Renal pelvis (tissue), 12 donors: Measurements from ENCODE around the gene KLHL2. TPM values are rescaled to one million over a fixed set of nuclear protein-coding genes. Genes with fewer than 3 reads are reported as not detected.
"Not testable (repeated sequence)": the region's sequence is repeated elsewhere in the genome, so short reads cannot be mapped to it uniquely, and the experiment has no call there.

Experiments used
- DNase-seq: peaks from one replicate; pipeline ENCODE4 v3.0.0-alpha.2; 2013
- long read RNA-seq, 16 experiments: transcript quantifications; one replicate each; lab custom pipeline, GENCODE V29; 2026
- polyA plus RNA-seq, 3 donors: library from polyadenylated mRNA; unstranded; fragments of 120-200 nt; gene quantifications; one replicate each; pipeline ENCODE4 v1.2.1, GENCODE V29; 2013; ENCODE audit not compliant: insufficient read length in 3 of 3

The KLHL2 gene
- polyA plus RNA-seq: 10 to 100 TPM; 16.4 to 24.6 (median 21.6) TPM
- long read RNA-seq, donor 1, partial matches to known transcripts: 0 of 4 reads
- long read RNA-seq, donor 1, other reads (novel, unspliced or antisense): 0 of 4 reads
- long read RNA-seq, donor 2, partial matches to known transcripts: 0 of 4 reads
- long read RNA-seq, donor 2, other reads (novel, unspliced or antisense): 0 of 4 reads
- long read RNA-seq, donor 3, transcript KLHL2-201 (15 exons, 3,134 nt): major isoform, 6 of 6 reads
- long read RNA-seq, donor 3, partial matches to known transcripts: 0 of 6 reads
- long read RNA-seq, donor 3, other reads (novel, unspliced or antisense): 0 of 6 reads
- long read RNA-seq, donor 4: 0 reads
- long read RNA-seq, donor 5, partial matches to known transcripts: 0 of 1 reads
- long read RNA-seq, donor 5, other reads (novel, unspliced or antisense): 0 of 1 reads
- long read RNA-seq, donor 6, partial matches to known transcripts: 0 of 4 reads
- long read RNA-seq, donor 6, other reads (novel, unspliced or antisense): 0 of 4 reads
- long read RNA-seq, donor 7, partial matches to known transcripts: 0 of 2 reads
- long read RNA-seq, donor 7, other reads (novel, unspliced or antisense): 0 of 2 reads
- long read RNA-seq, donor 8, partial matches to known transcripts: 0 of 1 reads
- long read RNA-seq, donor 8, other reads (novel, unspliced or antisense): 0 of 1 reads
- long read RNA-seq, donor 9, partial matches to known transcripts: 0 of 2 reads
- long read RNA-seq, donor 9, other reads (novel, unspliced or antisense): 0 of 2 reads
- long read RNA-seq, donor 10, partial matches to known transcripts: 0 of 1 reads
- long read RNA-seq, donor 10, other reads (novel, unspliced or antisense): 0 of 1 reads
- long read RNA-seq, donor 11: 0 reads
- long read RNA-seq, donor 12, partial matches to known transcripts: 0 of 4 reads
- long read RNA-seq, donor 12, other reads (novel, unspliced or antisense): 0 of 4 reads
- long read RNA-seq, donor 13, partial matches to known transcripts: 5 of 5 reads
- long read RNA-seq, donor 13, other reads (novel, unspliced or antisense): 0 of 5 reads
- long read RNA-seq, donor 14, partial matches to known transcripts: 10 of 11 reads
- long read RNA-seq, donor 14, other reads (novel, unspliced or antisense): 0 of 11 reads
- long read RNA-seq, donor 15, partial matches to known transcripts: 19 of 19 reads
- long read RNA-seq, donor 15, other reads (novel, unspliced or antisense): 0 of 19 reads
- long read RNA-seq, donor 16, partial matches to known transcripts: 0 of 1 reads
- long read RNA-seq, donor 16, other reads (novel, unspliced or antisense): 0 of 1 reads

DNA sequence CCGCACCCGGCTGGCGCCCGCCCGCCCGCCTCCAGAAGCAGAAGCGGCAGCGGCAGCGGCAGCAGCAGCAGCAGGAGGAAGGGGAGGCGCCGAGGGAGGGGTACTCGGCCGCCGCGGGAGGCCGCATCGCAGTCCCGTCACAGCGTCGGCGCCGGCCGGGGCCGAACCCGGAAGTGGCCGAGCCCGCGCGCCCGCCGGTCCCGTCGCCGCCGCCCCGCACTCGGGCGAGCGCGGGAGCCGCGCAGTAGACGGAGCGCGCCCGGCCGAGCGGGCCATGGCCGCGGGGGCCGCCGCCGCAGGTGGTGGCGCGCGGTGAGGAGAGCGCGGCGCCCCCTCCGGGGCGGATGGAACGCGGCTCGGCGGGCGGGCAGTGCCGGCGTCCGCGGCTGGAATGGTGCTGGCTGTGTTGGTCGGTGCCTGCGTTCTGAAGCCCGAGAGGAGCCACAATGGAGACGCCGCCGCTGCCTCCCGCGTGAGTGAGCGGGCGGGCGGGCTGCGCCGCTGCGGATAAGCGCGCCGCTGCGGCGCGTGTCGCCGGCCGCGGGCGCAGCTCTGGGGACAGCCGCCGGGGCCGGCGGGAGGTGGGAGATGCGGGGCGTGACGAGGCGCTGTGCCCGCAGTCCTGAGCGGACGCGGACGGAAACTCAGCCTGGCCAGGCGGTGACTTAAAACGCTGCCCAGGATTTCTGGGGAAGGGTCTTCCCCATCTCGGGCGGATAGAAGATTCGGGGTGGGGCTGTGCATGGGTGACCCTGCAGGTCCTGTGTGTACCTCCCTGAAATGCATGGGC lies at the start of gene KLHL2:
Gene KLHL2 (plus strand): TSS at position 131 of the 790 bp plus-strand sequence. CDS start 316 bp downstream, at position 447.
- peak; percentile 63 for DNase-seq

DNA sequence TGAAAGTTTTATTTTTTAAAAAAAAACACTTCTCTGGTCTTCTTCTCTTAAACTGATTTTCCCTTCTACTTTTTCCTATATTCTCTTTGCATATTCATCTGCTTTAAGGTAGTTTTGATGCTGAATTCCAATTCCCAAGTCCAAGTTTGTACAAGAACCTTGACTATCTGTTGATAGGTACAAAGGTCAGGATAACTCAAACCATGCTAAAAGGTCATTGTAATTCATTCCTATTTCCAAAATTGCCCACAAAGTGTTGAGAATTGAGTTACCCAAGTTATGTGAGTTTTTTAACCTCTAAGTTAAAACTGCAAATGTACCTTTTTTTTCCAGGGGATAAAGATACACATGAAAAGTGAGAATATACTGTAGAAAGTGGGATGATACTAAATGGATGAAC lies 48.6 kb upstream of the KLHL2 start:
- no peak for DNase-seq

DNA sequence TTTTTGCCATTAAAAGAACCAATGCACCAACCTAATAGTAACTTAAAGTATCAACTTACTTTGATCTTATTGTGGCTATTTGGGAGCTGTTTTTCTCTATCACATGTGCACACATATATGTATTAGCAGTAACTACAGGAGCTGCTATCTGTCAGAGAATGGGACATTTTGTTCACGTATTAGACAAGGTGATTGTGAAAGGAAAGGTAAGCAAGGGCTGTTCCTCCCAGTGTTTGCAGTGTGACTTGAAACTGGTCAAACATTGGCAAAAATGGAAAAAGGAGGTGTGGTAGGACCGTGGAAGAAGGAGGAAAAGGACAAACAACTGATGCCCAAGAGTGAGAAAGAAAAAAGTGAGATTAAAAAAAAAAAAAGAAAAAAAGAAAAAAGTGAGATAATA lies 43.1 kb upstream of the KLHL2 start:
- DNase-seq: no peak

- DNase-seq: not testable (repeated sequence)
Measured at GRCh38 chr4:165166872-165167271, 40.5 kb upstream of the KLHL2 start.

DNA sequence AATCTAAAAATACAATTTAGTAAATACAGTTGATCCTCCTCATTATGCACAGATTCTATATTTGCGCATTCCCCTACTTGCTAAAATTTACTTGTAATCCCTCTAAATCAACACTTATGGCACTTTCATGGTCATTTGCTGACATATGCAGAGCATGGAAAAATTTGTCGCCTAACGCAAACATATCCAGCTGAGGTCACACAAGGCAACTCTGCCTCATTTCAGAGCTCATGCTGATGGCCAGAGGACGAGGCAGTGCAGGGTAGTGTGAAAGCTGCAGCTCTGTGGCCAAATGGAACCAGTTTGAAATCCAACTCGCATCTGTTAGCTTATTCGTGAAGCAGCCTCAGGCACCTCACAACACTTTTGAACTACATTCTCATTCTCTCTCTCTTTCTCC lies 39.7 kb upstream of the KLHL2 start:
- DNase-seq: no peak

DNA sequence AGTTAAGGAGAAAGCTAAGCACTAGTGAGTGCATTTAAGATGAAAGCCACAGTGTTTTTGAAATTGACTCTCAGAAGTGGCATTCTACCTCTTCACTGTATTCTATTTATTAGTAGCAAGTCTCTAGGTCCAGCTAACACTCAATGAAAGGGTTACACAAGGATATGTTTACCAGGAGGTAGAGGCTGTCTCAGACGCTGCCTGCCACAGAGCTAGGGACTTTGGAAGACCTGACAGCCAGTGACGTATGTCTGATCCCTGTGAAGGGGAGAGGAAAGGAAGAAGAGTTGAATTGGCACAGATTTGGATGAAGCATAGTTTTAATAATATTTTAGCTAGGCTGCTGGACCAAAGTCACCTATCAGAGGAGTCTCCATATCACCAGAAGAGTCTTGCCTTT lies 36.5 kb upstream of the KLHL2 start:
- no peak for DNase-seq

GRCh38 chr4:165175470-165175869 lies 31.9 kb upstream of the KLHL2 start:
- not testable (repeated sequence) for DNase-seq

DNA sequence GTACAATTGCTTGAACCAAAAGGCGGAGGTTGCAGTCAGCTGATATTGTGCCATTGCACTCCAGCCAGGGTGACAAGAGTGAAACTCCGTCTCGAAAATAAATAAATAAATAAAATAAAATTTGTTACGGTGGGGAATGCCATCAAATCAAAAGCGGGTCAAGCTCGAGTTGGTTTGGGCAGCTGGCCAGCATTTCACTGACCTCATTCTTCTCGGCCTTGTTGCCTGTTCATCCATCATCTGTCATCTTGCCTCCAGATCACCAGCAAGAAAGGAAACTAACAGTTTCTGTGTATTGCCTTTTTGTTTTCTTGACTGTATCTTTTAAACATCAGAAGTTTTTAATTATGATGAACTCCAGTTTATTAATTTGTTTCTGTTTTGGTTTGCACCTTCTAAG lies 31.5 kb upstream of the KLHL2 start:
- DNase-seq: no peak

GRCh38 chr4:165177725-165178666 lies 29.4 kb upstream of the KLHL2 start:
- no peak for DNase-seq

GRCh38 chr4:165184220-165184619 lies 23.1 kb upstream of the KLHL2 start:
- no peak for DNase-seq

DNA sequence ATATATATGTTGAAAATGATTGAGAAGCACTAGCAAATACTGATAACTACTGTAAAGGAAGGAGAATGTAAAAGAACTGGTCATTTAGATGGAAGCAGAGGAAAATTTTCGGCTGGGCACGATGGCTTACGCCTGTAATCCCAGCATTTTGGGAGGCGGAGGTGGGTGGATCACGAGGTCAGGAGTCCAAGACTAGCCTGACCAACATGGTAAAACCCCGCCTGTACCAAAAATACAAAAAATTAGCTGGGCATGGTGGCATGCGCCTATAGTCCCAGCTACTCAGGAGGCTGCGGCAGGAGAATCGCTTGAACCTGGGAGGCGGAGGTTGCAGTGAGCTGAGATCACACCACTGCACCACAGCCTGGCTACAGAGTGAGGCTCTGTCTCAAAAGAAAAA lies 22.4 kb upstream of the KLHL2 start:
- not testable (repeated sequence) for DNase-seq

DNA sequence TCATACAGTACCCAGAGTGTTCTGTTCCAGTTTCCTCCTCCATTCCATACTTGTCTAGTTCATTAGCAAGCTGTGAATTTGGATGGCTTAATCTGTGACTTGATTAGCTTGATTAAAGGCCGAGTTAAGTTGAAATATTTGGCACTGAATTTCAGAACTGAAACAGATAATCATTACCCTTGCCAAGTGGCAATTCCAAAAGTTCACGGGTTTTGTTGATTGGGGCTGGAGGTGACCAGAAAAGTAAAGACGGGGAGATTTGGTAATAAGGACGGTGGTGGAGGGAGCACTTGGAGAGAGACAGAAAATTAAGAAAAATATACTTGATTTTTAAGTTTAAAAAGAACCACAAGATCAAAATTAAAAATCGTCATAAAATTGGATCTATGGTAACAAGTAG lies 21.9 kb upstream of the KLHL2 start:
- no peak for DNase-seq

- no peak for DNase-seq
Measured at GRCh38 chr4:165190591-165191347, 16.6 kb upstream of the KLHL2 start.

DNA sequence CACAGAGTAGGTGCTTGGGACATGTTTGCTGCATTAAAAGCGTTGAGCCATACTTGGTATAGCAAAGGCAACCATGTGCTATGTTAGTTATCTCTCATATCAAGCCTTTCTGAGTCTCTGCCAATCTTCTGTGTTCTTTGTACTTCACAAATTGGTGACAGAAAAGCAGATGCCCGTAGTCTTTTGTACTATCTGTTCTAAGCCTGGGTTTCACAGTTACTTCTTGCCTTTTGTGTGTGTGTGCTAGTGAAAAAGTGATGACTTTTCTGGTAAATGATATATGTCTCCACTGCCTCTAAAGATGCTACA lies 16.1 kb upstream of the KLHL2 start:
- no peak for DNase-seq

DNA sequence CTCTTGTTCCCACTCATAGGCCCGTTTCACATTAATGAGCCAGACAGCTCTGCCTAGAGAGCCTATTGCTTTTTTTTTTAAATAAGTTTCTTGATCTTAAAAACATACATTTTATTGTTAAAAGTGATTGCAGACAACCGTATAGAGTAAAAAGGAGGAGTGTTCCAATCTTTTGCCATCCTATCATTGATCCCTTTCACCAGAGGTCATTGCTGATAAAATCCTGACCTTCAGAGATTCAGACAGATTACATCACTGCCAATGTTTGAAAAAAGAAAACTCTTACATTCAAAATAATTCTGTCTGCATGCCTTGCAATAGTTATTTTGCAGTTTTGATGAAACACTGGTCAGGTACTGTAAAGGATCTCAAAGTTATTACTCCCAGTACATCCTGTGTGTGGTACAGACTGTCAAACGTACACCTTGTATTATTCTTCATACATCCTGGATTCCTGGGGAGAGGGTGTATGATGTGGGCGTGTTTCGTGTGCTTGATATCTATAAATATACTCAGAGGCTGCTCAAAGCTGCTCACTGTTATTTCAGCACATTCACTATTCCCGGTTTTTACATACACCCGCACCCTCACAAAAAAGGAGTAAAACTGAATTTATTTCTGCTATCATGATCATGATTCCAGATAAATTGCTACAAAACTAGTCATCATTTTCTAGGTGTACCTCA lies 15.4 kb upstream of the KLHL2 start:
- no peak for DNase-seq

DNA sequence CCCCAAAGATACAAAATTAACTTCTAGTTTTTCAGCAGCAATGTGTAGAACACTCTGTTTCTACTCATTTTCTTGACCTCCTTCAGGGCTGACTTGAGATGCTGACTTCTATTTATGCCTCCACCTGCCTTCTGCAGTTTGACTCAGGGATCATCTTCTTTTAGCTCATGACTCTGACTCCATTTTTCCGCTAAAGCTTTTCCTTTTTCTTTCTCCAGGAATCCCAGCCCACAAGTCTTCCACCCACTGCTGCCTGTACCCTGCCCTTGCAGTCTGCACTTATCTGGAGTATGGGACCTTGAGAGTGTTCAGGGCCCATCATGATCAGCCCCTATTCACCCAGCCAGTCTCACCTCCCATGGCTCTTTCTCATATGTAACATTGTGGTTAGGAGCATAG lies 14.9 kb upstream of the KLHL2 start:
- DNase-seq: no peak

DNA sequence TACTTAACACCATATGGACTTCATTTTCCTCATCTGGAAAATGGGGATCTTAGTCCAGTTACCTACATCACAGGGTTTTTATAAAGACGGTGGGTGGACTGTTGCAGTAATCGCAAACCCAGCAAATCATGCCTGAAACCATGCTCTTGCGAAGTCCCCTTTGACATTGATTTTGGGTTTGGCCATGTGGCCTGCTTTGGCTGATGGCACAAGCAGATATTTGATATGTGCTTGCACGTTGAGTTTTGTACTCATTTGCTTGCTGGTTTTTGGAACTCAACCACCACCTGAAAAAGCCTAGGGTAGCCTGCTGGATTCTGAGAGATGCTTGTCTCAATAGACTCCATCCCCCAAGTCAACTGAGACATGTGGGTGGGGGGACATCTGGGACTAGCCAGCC lies 14.4 kb upstream of the KLHL2 start:
- DNase-seq: no peak

GRCh38 chr4:165194368-165194767 lies 13.0 kb upstream of the KLHL2 start:
- no peak for DNase-seq

GRCh38 chr4:165198329-165198728 lies 9.0 kb upstream of the KLHL2 start:
- DNase-seq: no peak
